ENCODE measurements around the gene GALNT6.
"Not testable (repeated sequence)": the region's sequence is repeated elsewhere in the genome, so short reads cannot be mapped to it uniquely, and the experiment has no call there.

Gene GALNT6

GRCh38 chr12:51348116-51348515, 43.1 kb downstream of the GALNT6 start:
- no peak for DNase-seq

- no peak for DNase-seq
These were observed 44.6 kb downstream of the GALNT6 start, which contains the start of gene CELA1 for GRCh38 chr12:51346581-51346980. CELA1 (minus strand) TSS chr12:51346679; CDS start chr12:51346638, 41 bp downstream.

GRCh38 chr12:51345681-51346080, 45.5 kb downstream of the GALNT6 start:
- no peak for DNase-seq

- DNase-seq: no peak
These were observed 48.0 kb downstream of the GALNT6 start for GRCh38 chr12:51343201-51343600.

- DNase-seq: no peak
These were observed 48.8 kb downstream of the GALNT6 start for GRCh38 chr12:51342416-51342815.

- DNase-seq: peak; percentile 55 to 78
These were observed 49.8 kb downstream of the GALNT6 start for GRCh38 chr12:51341251-51342007.

- no peak for DNase-seq
These were observed 51.5 kb downstream of the GALNT6 start for GRCh38 chr12:51339750-51340149.

- DNase-seq: not testable (repeated sequence)
These were observed 53.9 kb downstream of the GALNT6 start for GRCh38 chr12:51337336-51337735.

GRCh38 chr12:51335931-51336330, 55.3 kb downstream of the GALNT6 start:
- DNase-seq: no peak

GRCh38 chr12:51334764-51335163, 56.4 kb downstream of the GALNT6 start:
- DNase-seq: no peak

GRCh38 chr12:51333536-51333935, 57.7 kb downstream of the GALNT6 start:
- no peak for DNase-seq

- no peak for DNase-seq
These were observed 61.0 kb downstream of the GALNT6 start for GRCh38 chr12:51330186-51330585.

GRCh38 chr12:51329742-51330141, 61.5 kb downstream of the GALNT6 start:
- DNase-seq: no peak

GRCh38 chr12:51328587-51328986, 62.6 kb downstream of the GALNT6 start:
- no peak for DNase-seq

- DNase-seq: no peak
These were observed 64.3 kb downstream of the GALNT6 start for GRCh38 chr12:51326698-51327439.

GRCh38 chr12:51324953-51325352, 66.3 kb downstream of the GALNT6 start:
- no peak for DNase-seq

- DNase-seq: peak; percentile 33 to 54
These were observed 67.0 kb downstream of the GALNT6 start, which contains the start of gene BIN2 for GRCh38 chr12:51323966-51324895. BIN2 (minus strand) TSS chr12:51324174; CDS start chr12:51324102, 72 bp downstream.

GRCh38 chr12:51323317-51323960, 67.8 kb downstream of the GALNT6 start:
- DNase-seq: peak; percentile 47 to 48

- DNase-seq: peak; percentile 21 to 39
These were observed 68.8 kb downstream of the GALNT6 start for GRCh38 chr12:51322452-51322851.

- DNase-seq: no peak
These were observed 69.3 kb downstream of the GALNT6 start for GRCh38 chr12:51321882-51322281.

GRCh38 chr12:51320695-51321320, 70.4 kb downstream of the GALNT6 start:
- no peak for DNase-seq

GRCh38 chr12:51320311-51320694, 70.9 kb downstream of the GALNT6 start:
- DNase-seq: no peak

All from activated CD4-positive, alpha-beta T cell treated with anti-CD3 and anti-CD28 coated beads for 4 hours (primary cell).